Lung (tissue), 12 donors: ENCODE data around the gene ENPEP. TPM values are rescaled to one million over a fixed set of nuclear protein-coding genes. Genes with fewer than 3 reads are reported as not detected.

Source experiments
- ATAC-seq: fragments of 200-7000 bp; cut with Tn5 transposase; one replicate; pipeline ENCODE4 v1.9.1; 2020; ENCODE audit warnings: moderate number of reproducible peaks; ENCODE audit not compliant: insufficient read depth, low FRiP score
- DNase-seq, 3 donors: peaks; one replicate each; pipeline ENCODE4 v3.0.0-alpha.2; 2013 to 2017
- H3K27ac ChIP-seq, 2 donors: one replicate each; pipeline ENCODE4 v1.5.1; 2013; ENCODE audit warnings: mild to moderate bottlenecking in 2 of 2, moderate library complexity in 2 of 2, control low read depth in 1 of 2, inconsistent platforms in 1 of 2, low read depth in 1 of 2, low read length in 1 of 2
- H3K27me3 ChIP-seq, 3 donors: one replicate each; pipeline ENCODE4 v1.5.1; 2013; ENCODE audit warnings: low read length in 2 of 3; ENCODE audit not compliant: control insufficient read depth in 3 of 3, insufficient read depth in 3 of 3
- H3K36me3 ChIP-seq, 4 donors: one replicate each; pipeline ENCODE4 v1.5.1; 2013; ENCODE audit warnings: low read length in 4 of 4, mild to moderate bottlenecking in 1 of 4, moderate library complexity in 1 of 4; ENCODE audit not compliant: control insufficient read depth in 4 of 4, insufficient read depth in 4 of 4
- H3K4me1 ChIP-seq, 5 donors: one replicate each; pipeline ENCODE4 v1.5.1; 2013; ENCODE audit warnings: low read length in 5 of 5, mild to moderate bottlenecking in 2 of 5, moderate library complexity in 1 of 5; ENCODE audit not compliant: control insufficient read depth in 5 of 5, insufficient read depth in 5 of 5
- H3K4me3 ChIP-seq: one replicate; pipeline ENCODE4 v1.5.1; 2013; ENCODE audit warnings: mild to moderate bottlenecking, control low read depth, moderate library complexity
- H3K9ac ChIP-seq, 2 donors: one replicate each; pipeline ENCODE4 v1.5.1; 2013; ENCODE audit warnings: low read length in 2 of 2, control low read depth in 1 of 2; ENCODE audit not compliant: insufficient read depth in 1 of 2
- H3K9me3 ChIP-seq, 4 donors: one replicate each; pipeline ENCODE4 v1.5.1; 2013; ENCODE audit warnings: low read length in 3 of 4, mild to moderate bottlenecking in 1 of 4, moderate library complexity in 1 of 4; ENCODE audit not compliant: control insufficient read depth in 4 of 4, insufficient read depth in 3 of 4
- WGBS, 2 donors: extraction: QIAGEN DNeasy Blood & Tissue Kit; methylation state at CpG; one replicate each; pipeline ENCODE4 v1.1.7; 2013; 5-methylcytosine and 5-hydroxymethylcytosine counted together
- polyA plus RNA-seq, 2 donors: library from polyadenylated mRNA; stranded (reverse); fragments of 200-250 nt; gene quantifications; one replicate each; pipeline ENCODE4 v1.2.1, GENCODE V29; 2013
- total RNA-seq, 2 donors: library from RNA; depleted of rRNA in 1 of 2; stranded (reverse); fragments of >200 nt in 1 of 2; gene quantifications; one replicate each; pipeline ENCODE4 v1.2.1, GENCODE V29; 2014 to 2021
- TF ChIP-seq, protein P1 (sequence below): IDR thresholded peaks from 2 replicates; pipeline ENCODE4 v1.5.1; 2012; ENCODE audit warnings: mild to moderate bottlenecking; ENCODE audit errors: control extremely low read depth, extremely low read depth
- donor health status: control.
- donor health status: control.
- donor health status: Bipolar disorder and iron deficiency.
- donor health status: healthy.
- donor health status: DM: yes; HTN: yes; CAD: no.

The ENPEP gene
- total and polyA plus RNA-seq, 4 donors = 1.0 to 26.3 (median 3.6) TPM

DNA sequence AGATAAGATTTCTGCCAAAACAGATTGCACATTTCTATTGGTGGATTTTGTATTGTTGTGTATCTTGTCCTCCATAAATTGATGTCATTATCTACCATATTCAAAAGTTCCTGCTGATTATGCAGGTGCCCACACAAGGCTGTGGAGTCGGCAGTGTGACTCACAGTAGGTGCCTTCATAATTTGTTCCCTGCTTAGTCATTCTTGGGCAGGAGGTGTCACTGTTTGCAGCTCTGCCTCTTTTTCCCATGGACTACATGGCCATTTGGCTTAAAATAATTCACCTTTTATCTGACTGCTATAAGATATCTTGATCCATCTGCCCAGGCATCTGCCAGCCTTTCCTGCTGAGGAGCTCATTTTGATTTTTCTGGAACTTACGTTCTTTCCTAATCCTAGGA lies 33.6 kb upstream of the ENPEP start:
- Histone ChIP-seq H3K9me3 (peaks cover 0 to under 1% (median 0%) of the 10 kb centered on the region in 4 donors), H3K27me3 (no peaks in the 10 kb centered on the region), H3K4me3 (no peak overlapping the region), H3K4me1 (no peaks in the 10 kb centered on the region), H3K27ac (no peak overlapping the region), H3K36me3 (no peaks in the 10 kb centered on the region), H3K9ac (no peak overlapping the region)
- 79 to 82% methylated on average over 2 of the region's 2 CpGs for WGBS, 2 donors
- no peak for DNase-seq
- ATAC-seq = no peak
- TF ChIP-seq, protein P1, sequence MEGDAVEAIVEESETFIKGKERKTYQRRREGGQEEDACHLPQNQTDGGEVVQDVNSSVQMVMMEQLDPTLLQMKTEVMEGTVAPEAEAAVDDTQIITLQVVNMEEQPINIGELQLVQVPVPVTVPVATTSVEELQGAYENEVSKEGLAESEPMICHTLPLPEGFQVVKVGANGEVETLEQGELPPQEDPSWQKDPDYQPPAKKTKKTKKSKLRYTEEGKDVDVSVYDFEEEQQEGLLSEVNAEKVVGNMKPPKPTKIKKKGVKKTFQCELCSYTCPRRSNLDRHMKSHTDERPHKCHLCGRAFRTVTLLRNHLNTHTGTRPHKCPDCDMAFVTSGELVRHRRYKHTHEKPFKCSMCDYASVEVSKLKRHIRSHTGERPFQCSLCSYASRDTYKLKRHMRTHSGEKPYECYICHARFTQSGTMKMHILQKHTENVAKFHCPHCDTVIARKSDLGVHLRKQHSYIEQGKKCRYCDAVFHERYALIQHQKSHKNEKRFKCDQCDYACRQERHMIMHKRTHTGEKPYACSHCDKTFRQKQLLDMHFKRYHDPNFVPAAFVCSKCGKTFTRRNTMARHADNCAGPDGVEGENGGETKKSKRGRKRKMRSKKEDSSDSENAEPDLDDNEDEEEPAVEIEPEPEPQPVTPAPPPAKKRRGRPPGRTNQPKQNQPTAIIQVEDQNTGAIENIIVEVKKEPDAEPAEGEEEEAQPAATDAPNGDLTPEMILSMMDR = no peak

DNA sequence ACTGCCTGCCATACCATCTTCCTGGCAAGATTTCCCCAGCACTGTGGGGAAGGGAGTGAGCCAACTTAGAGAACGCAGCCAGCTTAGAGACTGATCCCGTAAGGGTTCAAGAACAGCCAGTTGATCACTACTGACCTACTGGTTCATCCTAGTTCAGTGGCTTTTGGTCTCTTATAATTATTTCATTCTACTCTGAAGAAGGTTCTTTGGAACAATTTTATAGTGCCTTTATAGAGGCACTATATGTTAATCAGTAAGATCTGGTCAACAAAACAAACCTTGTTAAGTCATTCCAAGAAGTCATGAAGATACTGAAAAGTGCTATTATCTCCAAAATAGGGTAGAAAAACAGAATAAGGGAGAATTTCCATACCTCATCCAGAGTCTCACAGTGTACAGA lies 33.2 kb upstream of the ENPEP start:
- Histone ChIP-seq H3K9me3 (no peaks in the 10 kb centered on the region), H3K9ac (no peak overlapping the region), H3K27me3 (no peaks in the 10 kb centered on the region), H3K4me1 (no peaks in the 10 kb centered on the region), H3K36me3 (no peaks in the 10 kb centered on the region), H3K4me3 (no peak overlapping the region), H3K27ac (no peak overlapping the region)
- 96 to 100% methylated on average over 2 of the region's 2 CpGs for whole genome bisulfite sequencing, 2 donors
- TF ChIP-seq, protein P1 = no peak
- ATAC-seq = no peak
- DNase-seq = no peak

DNA sequence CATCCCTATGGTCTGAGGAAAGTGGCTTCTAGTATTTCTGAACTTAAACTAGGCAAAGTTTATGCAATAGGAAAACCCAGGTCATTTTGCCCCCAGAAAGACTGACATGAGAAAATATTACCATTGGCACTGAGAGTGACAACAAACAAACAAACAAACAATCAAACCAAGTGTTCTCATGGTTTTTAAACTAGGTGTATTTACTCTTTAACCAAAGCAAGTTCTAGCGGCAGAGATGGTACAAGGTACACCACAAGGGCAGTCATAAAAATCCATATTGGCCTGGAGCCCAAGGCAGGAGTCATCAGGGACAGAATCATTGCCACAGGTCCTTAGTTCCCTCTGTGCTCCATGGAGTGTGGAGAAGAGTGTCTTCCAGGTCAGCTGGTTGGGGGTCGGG lies 26.0 kb upstream of the ENPEP start:
- TF ChIP-seq, protein P1 = no peak

DNA sequence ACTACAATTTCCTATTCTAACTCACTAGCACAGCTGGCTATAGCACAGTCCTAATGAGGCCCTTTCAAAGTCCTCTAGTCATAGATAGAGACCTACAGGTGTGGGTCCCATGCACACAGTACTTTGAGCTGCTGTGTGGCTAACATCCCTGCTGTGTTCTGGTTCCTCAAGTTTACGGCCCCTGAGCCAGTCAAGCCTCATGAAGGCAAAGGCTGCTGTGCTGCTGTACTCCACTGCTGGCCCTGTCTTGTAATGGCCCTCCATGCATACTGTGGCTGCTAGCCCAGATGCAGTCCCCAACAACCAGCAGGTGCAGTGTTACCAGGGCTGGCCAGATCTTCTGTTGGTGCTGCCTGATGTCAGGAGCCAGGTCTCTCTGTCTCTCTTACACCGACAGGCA lies 23.4 kb upstream of the ENPEP start:
- WGBS, 2 donors = 83 to 88% methylated on average over 2 of the region's 2 CpGs
- ATAC-seq = no peak
- no peak overlapping the region for H3K4me3 ChIP-seq

More for the DNA sequence above, 26.0 kb upstream of the ENPEP start:
- H3K9me3 ChIP-seq = no peaks in the 10 kb centered on the region
- WGBS, 2 donors = 88% methylated on average over 2 of the region's 2 CpGs
- no peak for DNase-seq
- H3K4me3 ChIP-seq = no peak overlapping the region
- H3K36me3 ChIP-seq = no peaks in the 10 kb centered on the region
- no peak overlapping the region for H3K27ac ChIP-seq
- no peaks in the 10 kb centered on the region for H3K27me3 ChIP-seq
- no peak overlapping the region for H3K9ac ChIP-seq
- ATAC-seq = no peak
- peaks cover 0 to 10% (median 0%) of the 10 kb centered on the region in 5 donors for H3K4me1 ChIP-seq

More for the DNA sequence above, 23.4 kb upstream of the ENPEP start:
- H3K36me3 ChIP-seq = no peaks in the 10 kb centered on the region
- H3K4me1 ChIP-seq = peaks cover 0 to 15% (median 0%) of the 10 kb centered on the region in 5 donors
- H3K27me3 ChIP-seq = no peaks in the 10 kb centered on the region
- DNase-seq = no peak
- no peak overlapping the region for H3K9ac ChIP-seq
- no peak overlapping the region for H3K27ac ChIP-seq
- TF ChIP-seq, protein P1 = no peak
- H3K9me3 ChIP-seq = no peaks in the 10 kb centered on the region
